ENCODE measurements around the gene FIS1. TPM values are rescaled to one million over a fixed set of nuclear protein-coding genes. Genes with fewer than 3 reads are reported as not detected.

The FIS1 gene
- 322 and 339 TPM in 2 replicates for polyA plus RNA-seq
- polyA minus RNA-seq = 86.4 and 94.9 TPM in 2 replicates

- no peaks in the 10 kb centered on the region for H3F3A ChIP-seq (ENCODE audit: insufficient read depth, low read length, poor library complexity, severe bottlenecking)
- no peaks in the 10 kb centered on the region for H3K36me3 ChIP-seq (ENCODE audit: insufficient read depth, low read length)
- H3K4me2 ChIP-seq (ENCODE audit: low read length) = peak within 1 kb of the TSS; percentile 99
- H3K4me3 ChIP-seq (ENCODE audit: low read length) = peak within 1 kb of the TSS; percentile 99
- H3K9me2 ChIP-seq (ENCODE audit: insufficient read depth, low read length) = no peaks in the 10 kb centered on the region
- peaks cover 21% of the 10 kb centered on the region for H3K79me2 ChIP-seq (replicated peaks; ENCODE audit: insufficient read depth, low read length)
- H4K20me1 ChIP-seq (ENCODE audit: insufficient read depth) = no peaks in the 10 kb centered on the region
- no peaks in the 10 kb centered on the region for H3K27me3 ChIP-seq (ENCODE audit: insufficient read depth, low read depth, low read length)
- peak within 1 kb of the TSS; percentile 89 for H2AFZ ChIP-seq (ENCODE audit: low read depth, low read length)
- H3K27ac ChIP-seq (ENCODE audit: low read length) = peak within 1 kb of the TSS; percentile 85
- peak within 1 kb of the TSS; percentile 86 for H3K9ac ChIP-seq (ENCODE audit: low read length)
- no peaks in the 10 kb centered on the region for H3K9me3 ChIP-seq (ENCODE audit: low read length)
- TF ChIP-seq REST (IDR thresholded peaks at IDR 0.05; ENCODE audit: borderline replicate concordance) (no peak), MXI1 (conservative IDR thresholded peaks at IDR 0.05; ENCODE audit: poor library complexity, severe bottlenecking) (peak; percentile 94), TAF1 (IDR thresholded peaks at IDR 0.05; ENCODE audit: low read depth) (peak; percentile 38), SMC3 (conservative IDR thresholded peaks at IDR 0.05; ENCODE audit: poor library complexity) (peak; percentile 92), CTCF (IDR thresholded peaks at IDR 0.05; ENCODE audit: poor library complexity, severe bottlenecking) (peak; percentile 94), EP300 (conservative IDR thresholded peaks at IDR 0.05; ENCODE audit: poor library complexity, severe bottlenecking) (no peak), EZH2 (IDR thresholded peaks at IDR 0.05; ENCODE audit: borderline replicate concordance, insufficient read depth, low read length, poor library complexity, severe bottlenecking) (no peak), RAD21 (conservative IDR thresholded peaks at IDR 0.05) (peak; percentile 74), POLR2AphosphoS5 (IDR thresholded peaks at IDR 0.05) (peak; percentile 93)
Observed at GRCh38 chr7:101244375-101245146, at the start of gene FIS1. TSS of gene FIS1 (minus strand) at chr7:101245081. CDS start at chr7:101245004, 77 bp downstream.

GRCh38 chr7:101294039-101294831, 49.4 kb upstream of the FIS1 start:
- H3K27ac ChIP-seq (ENCODE audit: low read length) = no peak overlapping the region
- no peaks in the 10 kb centered on the region for H3K36me3 ChIP-seq (ENCODE audit: insufficient read depth, low read length)

More at GRCh38 chr7:101294039-101294831, 49.4 kb upstream of the FIS1 start:
- Histone ChIP-seq H3K9me3 (ENCODE audit: low read length) (no peaks in the 10 kb centered on the region), H3K27me3 (ENCODE audit: insufficient read depth, low read depth, low read length) (peaks cover 14% of the 10 kb centered on the region), H3K9me2 (ENCODE audit: insufficient read depth, low read length) (no peaks in the 10 kb centered on the region), H3K9ac (ENCODE audit: low read length) (no peak overlapping the region), H3K4me2 (ENCODE audit: low read length) (no peak overlapping the region), H3K79me2 (replicated peaks; ENCODE audit: insufficient read depth, low read length) (no peaks in the 10 kb centered on the region), H2AFZ (ENCODE audit: low read depth, low read length) (no peak overlapping the region), H3K4me3 (ENCODE audit: low read length) (no peak overlapping the region), H4K20me1 (ENCODE audit: insufficient read depth) (no peaks in the 10 kb centered on the region), H3F3A (ENCODE audit: insufficient read depth, low read length, poor library complexity, severe bottlenecking) (no peaks in the 10 kb centered on the region)
- TF ChIP-seq POLR2AphosphoS5 (IDR thresholded peaks at IDR 0.05) (no peak), RAD21 (conservative IDR thresholded peaks at IDR 0.05) (no peak), TAF1 (IDR thresholded peaks at IDR 0.05; ENCODE audit: low read depth) (no peak), CTCF (IDR thresholded peaks at IDR 0.05; ENCODE audit: poor library complexity, severe bottlenecking) (no peak), EP300 (conservative IDR thresholded peaks at IDR 0.05; ENCODE audit: poor library complexity, severe bottlenecking) (no peak), SMC3 (conservative IDR thresholded peaks at IDR 0.05; ENCODE audit: poor library complexity) (no peak), EZH2 (IDR thresholded peaks at IDR 0.05; ENCODE audit: borderline replicate concordance, insufficient read depth, low read length, poor library complexity, severe bottlenecking) (no peak), MXI1 (conservative IDR thresholded peaks at IDR 0.05; ENCODE audit: poor library complexity, severe bottlenecking) (no peak), REST (IDR thresholded peaks at IDR 0.05; ENCODE audit: borderline replicate concordance) (no peak)
